WTC11 (cell line): ENCODE results near the gene CALML4.

Experiments used
- TF ChIP-seq, protein P1 (sequence below): sonication (generic); formaldehyde crosslinking; IDR thresholded peaks from 2 replicates; pipeline ENCODE4 v1.8.0; 2022; ENCODE audit warnings: mild to moderate bottlenecking, missing genetic modification reagents
- TF ChIP-seq, protein P2 (sequence below): sonication (generic); formaldehyde crosslinking; IDR thresholded peaks from 2 replicates; pipeline ENCODE4 v1.8.1; 2022; ENCODE audit warnings: mild to moderate bottlenecking, missing genetic modification reagents, moderate library complexity, borderline replicate concordance

DNA sequence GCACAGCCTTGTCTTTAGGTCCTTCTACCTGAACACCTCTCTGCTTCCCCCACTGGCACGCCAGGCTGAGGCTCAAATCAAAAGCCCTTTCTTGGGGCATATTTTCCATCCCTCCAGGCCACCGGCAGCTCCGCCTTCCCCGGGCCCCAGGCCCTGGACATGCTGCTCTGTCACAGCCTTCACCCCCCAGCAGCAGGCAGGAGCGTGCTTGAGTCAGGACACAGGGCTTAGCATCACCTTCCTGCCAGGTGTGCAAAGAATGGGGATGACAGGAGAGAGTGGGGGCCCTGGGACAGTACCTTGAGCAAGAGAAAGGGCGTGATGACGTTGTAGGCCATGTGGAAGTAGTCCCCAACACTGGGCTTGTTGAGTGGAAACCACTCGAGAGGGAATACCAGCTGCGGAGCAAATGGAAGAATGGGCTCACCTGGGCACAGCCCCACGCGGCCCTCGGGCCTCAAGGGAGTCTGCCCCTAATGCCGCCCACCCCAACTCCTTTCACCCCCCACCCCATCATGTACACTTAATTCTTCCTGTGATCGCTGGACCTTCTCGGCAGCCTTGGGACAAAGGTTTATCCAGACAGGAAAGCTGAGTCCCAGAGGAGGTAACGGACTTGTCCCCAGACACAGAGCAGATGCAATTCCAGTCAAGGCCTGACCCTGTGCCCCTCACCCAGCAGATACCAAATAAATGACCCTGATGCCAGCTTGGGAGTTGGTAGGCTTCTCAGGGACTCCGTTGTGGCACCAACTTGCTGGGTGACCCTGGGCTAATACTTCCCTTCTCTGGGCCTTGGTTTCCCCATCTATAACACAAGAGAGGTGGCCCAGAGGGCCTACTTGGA, 9.1 kb upstream of the CALML4 start:
- TF ChIP-seq, protein P1, sequence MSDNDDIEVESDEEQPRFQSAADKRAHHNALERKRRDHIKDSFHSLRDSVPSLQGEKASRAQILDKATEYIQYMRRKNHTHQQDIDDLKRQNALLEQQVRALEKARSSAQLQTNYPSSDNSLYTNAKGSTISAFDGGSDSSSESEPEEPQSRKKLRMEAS (CRISPR knock-in tag), result no peak
- TF ChIP-seq, protein P2, sequence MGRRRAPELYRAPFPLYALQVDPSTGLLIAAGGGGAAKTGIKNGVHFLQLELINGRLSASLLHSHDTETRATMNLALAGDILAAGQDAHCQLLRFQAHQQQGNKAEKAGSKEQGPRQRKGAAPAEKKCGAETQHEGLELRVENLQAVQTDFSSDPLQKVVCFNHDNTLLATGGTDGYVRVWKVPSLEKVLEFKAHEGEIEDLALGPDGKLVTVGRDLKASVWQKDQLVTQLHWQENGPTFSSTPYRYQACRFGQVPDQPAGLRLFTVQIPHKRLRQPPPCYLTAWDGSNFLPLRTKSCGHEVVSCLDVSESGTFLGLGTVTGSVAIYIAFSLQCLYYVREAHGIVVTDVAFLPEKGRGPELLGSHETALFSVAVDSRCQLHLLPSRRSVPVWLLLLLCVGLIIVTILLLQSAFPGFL, result no peak
